ENCODE data around the gene GNB2.
"Not testable (repeated sequence)": the region's sequence is repeated elsewhere in the genome, so short reads cannot be mapped to it uniquely, and the experiment has no call there.

The GNB2 gene

DNA sequence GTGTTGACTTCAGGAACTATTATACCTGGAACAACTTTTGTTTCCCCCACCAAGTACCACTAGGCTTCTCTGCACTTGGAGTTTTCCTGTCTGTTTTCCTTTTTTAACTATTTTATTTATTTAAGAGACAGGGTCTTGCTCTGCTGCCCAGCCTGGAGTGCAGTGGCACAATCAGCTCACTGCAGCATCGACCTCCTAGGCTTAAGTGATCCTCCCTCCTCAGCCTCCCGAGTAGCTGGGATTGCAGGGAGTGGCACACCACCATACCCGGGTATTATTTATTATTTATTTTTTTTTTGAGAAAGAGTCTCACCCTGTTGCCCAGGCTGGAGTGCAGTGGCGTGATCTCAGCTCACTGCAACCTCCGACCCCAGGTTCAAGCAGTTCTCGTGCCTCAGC is 22.6 kb downstream of the GNB2 start:
- no peak for DNase-seq (ENCODE audit: low spot score)

DNA sequence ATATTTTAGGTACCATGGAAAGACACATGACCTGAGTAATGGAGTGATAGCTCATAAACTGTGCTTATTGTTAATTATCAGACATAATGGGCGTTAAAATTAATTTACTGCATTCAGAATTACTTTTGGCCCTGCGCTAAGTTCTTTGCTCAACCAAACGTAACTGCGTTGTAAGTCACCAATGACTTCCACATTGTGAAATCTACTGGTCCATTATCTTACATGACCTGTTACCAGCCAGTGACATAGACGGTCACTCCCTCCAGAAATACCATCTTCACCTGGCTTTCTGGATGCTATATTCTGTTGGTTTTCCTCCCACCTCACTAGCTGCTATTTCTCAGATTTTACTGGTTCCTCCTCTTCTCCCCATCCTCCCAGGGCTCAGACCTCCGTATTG is 25.5 kb downstream of the GNB2 start:
- DNase-seq (ENCODE audit: low spot score): no peak

DNA sequence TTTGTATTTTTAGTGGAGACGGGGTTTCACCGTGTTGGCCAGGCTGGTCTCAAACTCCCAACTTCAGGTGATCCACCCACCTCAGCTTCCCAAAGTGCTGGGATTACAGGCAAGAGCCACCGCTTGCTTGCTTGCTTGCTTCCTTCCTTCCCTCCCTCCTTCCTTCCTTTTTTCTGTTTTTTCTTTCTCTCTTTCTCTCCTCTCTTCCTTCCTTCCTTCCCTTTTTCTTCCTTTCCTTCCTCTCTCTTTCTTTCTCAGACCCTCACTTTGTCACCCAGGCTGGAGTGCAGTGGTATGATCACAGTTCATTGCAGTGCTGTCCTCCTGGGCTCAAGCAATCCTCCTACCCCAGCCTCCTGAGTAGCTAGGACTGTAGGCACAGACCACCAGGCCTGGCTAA is 27.5 kb downstream of the GNB2 start:
- not testable (repeated sequence) for DNase-seq (ENCODE audit: low spot score)

DNA sequence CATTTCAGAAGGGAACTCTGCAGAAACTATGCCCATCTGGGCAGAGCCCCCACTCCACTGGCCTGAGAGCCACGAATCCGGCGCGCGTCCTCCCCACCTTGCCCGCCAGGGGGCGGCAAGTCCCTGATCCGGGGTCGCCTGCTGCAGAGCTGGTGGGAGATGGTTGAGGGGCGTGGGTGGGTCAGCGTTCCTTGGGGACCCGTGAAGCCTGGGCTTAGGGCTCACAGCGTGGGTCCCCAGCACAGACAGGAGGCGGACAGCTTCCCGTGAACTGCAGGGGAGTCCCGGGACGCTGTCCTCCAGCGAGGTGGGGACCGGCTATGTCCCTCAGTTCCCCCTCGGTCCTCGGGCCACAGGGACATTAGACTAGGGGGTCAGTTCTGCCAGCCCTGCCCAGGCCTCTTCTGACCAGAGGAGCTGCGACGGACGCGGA is 31.8 kb downstream of the GNB2 start:
- DNase-seq (ENCODE audit: low spot score): peak; percentile 89

DNA sequence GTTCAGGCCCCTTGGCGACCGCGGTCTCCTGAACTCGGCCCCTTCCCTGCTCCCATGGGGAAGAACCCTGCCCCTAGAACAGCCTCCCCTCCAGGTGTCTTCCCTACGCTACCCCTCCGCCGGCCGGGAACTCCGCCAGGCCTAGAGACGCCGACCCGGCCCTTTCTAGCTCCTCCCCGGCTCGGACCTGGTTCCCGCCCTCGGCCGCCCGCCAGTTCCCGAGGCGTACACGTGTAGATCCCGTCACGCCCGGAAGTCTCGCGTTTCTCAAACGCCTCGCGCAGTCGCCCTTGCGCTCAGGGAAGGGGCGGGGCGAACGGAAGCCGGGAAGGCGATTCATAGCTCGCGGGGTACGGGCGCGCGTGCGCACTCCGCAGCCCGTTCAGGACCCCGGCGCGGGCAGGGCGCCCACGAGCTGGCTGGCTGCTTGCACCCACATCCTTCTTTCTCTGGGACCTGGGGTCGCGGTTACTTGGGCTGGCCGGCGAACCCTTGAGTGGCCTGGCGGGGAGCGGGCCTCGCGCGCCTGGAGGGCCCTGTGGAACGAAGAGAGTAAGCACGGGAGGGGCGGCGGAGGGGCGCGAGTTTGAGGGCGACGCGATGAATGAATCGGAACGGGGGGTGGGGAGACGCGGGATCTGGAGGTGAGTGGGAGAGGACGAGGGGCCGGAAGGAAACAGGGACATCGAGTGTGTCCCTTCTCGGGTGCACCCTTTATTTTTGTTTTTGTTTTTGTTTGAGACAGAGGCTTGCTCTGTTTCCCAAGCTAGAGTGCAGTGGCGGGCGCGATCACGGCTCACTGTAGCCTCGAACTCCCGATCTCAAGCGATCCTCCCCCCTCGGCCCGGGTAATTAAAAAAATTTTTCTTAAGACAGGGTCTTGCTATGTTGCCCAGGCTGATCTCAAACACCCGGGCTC is 32.5 kb downstream of the GNB2 start, which contains the start of gene POP7:
Gene POP7 (plus strand): TSS at position 369 of the 919 bp plus-strand sequence. CDS start 710 bp downstream, outside the sequence.
- peak; percentile 88 for DNase-seq (ENCODE audit: low spot score)

DNA sequence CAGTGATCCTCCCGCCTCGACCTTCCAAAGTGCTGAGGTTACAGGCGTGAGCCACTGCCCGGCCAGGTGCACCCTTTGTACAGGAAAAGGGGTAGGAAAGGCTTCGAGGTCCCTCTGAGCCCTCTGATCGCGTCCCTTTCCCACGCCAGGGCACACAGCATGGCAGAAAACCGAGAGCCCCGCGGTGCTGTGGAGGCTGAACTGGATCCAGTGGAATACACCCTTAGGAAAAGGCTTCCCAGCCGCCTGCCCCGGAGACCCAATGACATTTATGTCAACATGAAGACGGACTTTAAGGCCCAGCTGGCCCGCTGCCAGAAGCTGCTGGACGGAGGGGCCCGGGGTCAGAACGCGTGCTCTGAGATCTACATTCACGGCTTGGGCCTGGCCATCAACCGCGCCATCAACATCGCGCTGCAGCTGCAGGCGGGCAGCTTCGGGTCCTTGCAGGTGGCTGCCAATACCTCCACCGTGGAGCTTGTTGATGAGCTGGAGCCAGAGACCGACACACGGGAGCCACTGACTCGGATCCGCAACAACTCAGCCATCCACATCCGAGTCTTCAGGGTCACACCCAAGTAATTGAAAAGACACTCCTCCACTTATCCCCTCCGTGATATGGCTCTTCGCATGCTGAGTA is 33.3 kb downstream of the GNB2 start:
- DNase-seq (ENCODE audit: low spot score): no peak

DNA sequence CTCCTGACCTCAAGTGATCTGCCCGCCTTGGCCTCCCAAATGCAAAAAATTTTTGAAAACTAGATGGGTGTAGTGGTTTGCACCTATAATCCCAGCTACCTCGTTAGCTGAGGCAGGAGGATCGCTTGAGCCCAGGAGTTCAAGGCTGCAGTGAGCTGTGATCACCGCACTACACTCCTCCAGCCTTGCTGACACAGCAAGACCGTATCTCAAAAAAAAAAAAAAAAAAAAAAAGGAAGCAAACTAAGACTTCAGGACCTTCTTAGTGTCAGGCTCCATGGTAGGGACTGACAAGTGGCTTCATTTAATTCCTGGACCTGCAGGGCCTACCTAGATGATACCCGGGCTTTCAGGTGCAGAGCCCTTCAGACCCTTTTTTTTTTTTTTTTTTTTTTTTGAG is 34.9 kb downstream of the GNB2 start:
- no peak for DNase-seq (ENCODE audit: low spot score)

DNA sequence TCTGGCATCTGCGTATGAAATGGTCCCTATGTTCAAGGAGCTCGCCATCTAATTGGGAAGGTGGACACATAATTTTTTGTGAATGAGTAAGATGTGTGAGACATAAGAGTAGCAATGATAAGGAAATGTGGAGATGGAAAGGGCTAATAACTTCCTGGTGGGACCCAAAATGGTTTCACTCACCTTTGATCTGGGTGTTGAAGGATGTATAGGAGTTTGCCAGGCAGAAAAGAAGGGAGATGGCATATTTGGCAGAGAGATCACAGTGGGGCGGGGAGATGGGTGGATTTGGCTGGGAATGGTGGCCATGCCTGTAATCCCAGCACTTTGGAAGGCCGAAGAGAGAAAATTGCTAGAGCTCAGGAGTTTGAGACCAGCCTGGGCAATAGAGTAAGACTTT is 36.9 kb downstream of the GNB2 start:
- no peak for DNase-seq (ENCODE audit: low spot score)

DNA sequence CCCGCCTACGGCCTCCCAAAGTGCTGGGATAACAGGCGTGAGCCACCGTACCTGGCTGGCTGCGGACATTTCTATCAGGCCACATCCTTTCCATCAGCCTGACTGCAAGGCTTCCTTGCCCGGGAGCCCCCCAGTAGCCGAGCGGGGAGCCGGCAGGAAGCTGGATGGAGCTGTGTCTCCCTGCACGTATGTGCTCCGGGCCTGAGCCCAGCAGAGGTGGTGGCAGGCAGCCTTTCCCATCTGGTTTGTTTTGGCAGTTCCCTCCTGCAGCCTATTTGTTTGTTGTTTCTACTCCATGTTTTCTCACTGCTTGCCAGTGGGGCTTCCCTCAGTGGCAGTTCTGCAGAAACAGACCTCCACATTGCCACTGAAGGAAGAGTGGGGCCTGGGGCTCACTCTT is 37.8 kb downstream of the GNB2 start:
- DNase-seq (ENCODE audit: low spot score): no peak

DNA sequence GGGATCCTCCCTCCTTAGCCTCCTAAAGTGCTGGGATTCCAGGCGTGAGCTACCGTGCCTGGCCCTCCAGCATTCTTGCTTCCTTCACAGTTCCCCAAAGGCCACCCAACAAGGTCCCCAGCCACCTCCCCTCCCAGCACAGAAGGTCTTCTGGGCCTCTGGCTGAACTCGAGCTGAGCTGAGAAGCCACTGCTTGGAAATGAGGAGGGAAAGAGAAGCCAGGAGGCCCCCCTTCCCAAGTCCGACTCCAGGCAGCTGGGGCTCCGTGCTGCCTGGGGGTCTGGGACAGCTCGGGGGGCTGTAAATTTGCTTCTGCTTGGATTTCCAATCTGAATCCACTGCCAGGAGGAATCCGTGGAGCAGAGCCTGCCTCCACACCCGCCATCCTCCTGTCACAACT is 41.2 kb downstream of the GNB2 start:
- DNase-seq (ENCODE audit: low spot score): no peak

DNA sequence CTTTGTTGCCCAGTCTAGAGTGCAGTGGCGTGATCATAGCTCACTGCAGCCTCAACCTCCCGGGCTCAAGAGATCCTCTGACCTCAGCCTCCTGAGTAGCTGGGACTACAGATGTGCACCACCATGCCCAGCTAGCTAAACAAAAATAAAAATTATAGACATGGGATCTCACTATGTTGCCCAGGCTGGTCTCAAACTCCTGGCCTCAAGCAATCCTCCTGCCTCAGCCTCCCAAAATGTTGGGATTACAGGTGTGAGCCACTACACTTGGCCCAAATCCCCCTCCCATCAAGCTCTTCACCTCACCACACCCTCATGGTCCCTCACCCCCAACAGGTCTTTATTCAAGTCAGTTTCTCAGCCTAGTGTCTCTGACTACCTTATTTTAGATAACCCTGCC is 43.5 kb downstream of the GNB2 start:
- not testable (repeated sequence) for DNase-seq (ENCODE audit: low spot score)

DNA sequence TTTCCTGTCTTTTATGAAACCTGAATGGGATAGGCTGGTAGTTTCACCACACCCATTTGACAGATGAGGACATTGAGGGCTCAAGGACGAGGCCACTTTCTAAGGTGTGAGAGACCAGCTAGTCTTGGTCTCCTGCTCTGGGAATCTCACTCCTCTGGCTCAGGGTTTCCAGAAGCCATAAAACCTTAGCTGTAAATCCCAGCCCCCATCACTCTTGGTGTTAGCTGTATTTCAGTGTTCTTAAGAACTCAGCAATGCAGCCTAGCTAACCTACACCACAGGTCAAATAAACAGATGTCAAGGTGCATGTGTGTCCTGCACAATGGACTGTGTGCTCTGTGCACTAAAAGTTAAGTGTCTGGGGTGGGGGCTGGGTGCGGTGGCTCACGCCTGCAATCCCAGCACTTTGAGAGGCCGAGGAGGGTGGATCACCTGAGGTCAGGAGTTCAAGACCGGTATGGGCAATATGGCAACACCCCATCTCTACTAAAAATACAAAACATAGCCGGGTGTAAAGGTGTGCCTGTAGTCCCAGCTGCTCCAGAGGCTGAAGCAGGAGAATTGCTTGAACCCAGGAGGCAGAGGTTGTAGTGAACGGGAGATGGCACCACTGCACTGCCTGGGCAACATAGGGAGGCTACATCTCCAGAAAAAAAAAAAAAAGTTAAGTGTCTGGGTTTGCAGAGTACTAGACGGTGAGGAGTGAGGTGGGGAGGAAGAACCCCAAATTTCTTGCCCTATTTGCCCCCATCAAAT is 46.2 kb downstream of the GNB2 start:
- DNase-seq (ENCODE audit: low spot score): no peak

DNA sequence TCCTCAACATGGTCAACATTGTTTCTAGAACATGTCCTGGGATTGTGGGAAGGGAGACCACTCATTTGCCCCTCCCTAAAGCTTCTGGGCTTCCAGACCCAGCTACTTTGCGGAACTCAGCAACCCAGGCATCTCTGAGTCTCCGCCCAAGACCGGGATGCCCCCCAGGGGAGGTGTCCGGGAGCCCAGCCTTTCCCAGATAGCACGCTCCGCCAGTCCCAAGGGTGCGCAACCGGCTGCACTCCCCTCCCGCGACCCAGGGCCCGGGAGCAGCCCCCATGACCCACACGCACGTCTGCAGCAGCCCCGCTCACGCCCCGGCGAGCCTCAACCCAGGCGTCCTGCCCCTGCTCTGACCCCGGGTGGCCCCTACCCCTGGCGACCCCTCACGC is 46.7 kb downstream of the GNB2 start, which contains the start of gene EPO:
Gene EPO (plus strand): TSS at position 190 of the 392 bp plus-strand sequence. CDS start 513 bp downstream, outside the sequence.
- DNase-seq (ENCODE audit: low spot score): peak; percentile 43

DNA sequence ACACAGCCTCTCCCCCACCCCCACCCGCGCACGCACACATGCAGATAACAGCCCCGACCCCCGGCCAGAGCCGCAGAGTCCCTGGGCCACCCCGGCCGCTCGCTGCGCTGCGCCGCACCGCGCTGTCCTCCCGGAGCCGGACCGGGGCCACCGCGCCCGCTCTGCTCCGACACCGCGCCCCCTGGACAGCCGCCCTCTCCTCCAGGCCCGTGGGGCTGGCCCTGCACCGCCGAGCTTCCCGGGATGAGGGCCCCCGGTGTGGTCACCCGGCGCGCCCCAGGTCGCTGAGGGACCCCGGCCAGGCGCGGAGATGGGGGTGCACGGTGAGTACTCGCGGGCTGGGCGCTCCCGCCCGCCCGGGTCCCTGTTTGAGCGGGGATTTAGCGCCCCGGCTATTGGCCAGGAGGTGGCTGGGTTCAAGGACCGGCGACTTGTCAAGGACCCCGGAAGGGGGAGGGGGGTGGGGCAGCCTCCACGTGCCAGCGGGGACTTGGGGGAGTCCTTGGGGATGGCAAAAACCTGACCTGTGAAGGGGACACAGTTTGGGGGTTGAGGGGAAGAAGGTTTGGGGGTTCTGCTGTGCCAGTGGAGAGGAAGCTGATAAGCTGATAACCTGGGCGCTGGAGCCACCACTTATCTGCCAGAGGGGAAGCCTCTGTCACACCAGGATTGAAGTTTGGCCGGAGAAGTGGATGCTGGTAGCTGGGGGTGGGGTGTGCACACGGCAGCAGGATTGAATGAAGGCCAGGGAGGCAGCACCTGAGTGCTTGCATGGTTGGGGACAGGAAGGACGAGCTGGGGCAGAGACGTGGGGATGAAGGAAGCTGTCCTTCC is 47.3 kb downstream of the GNB2 start:
- DNase-seq (ENCODE audit: low spot score): peak; percentile 44

DNA sequence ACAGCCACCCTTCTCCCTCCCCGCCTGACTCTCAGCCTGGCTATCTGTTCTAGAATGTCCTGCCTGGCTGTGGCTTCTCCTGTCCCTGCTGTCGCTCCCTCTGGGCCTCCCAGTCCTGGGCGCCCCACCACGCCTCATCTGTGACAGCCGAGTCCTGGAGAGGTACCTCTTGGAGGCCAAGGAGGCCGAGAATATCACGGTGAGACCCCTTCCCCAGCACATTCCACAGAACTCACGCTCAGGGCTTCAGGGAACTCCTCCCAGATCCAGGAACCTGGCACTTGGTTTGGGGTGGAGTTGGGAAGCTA is 47.9 kb downstream of the GNB2 start:
- no peak for DNase-seq (ENCODE audit: low spot score)

DNA sequence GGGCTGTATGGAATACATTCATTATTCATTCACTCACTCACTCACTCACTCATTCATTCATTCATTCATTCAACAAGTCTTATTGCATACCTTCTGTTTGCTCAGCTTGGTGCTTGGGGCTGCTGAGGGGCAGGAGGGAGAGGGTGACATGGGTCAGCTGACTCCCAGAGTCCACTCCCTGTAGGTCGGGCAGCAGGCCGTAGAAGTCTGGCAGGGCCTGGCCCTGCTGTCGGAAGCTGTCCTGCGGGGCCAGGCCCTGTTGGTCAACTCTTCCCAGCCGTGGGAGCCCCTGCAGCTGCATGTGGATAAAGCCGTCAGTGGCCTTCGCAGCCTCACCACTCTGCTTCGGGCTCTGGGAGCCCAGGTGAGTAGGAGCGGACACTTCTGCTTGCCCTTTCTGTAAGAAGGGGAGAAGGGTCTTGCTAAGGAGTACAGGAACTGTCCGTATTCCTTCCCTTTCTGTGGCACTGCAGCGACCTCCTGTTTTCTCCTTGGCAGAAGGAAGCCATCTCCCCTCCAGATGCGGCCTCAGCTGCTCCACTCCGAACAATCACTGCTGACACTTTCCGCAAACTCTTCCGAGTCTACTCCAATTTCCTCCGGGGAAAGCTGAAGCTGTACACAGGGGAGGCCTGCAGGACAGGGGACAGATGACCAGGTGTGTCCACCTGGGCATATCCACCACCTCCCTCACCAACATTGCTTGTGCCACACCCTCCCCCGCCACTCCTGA is 49.1 kb downstream of the GNB2 start:
- no peak for DNase-seq (ENCODE audit: low spot score)

DNA sequence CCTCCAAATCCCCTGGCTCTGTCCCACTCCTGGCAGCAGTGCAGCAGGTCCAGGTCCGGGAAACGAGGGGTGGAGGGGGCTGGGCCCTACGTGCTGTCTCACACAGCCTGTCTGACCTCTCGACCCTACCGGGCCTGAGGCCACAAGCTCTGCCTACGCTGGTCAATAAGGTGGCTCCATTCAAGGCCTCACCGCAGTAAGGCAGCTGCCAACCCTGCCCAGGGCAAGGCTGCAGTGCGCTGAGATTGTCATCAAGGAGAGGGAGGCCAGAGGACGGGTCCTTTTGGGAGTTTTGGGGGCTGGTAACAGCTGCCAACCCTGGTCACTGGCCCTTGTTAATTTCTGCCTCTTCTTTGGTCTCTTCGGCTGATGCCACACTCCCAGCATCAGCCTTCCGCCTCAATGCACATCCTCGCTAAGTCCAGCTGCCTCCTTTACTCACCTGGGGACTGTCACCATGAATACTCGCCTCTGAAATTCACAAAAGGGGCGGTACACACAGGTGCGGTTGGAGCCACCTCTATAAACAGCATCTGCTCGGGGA is 50.3 kb downstream of the GNB2 start:
- no peak for DNase-seq (ENCODE audit: low spot score)

DNA sequence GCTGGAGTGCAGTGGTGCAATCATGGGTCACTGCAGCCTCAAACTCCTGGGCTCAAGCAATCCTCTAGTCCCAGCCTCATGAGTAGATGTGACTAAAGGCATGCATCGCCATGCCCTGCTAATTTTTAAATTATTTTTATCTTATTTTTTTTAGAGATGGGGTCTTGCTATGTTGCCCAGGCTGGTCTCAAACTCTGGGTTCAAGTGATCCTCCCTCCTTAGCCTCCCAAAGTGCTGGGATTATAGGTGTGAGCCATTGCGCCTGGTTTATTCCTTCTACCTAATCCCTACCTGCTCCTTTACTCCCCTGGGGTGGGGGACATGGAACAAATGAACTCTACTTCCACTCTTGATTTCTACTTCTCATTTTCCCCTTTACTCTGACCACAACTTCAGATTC is 50.8 kb downstream of the GNB2 start:
- DNase-seq (ENCODE audit: low spot score): not testable (repeated sequence)

DNA sequence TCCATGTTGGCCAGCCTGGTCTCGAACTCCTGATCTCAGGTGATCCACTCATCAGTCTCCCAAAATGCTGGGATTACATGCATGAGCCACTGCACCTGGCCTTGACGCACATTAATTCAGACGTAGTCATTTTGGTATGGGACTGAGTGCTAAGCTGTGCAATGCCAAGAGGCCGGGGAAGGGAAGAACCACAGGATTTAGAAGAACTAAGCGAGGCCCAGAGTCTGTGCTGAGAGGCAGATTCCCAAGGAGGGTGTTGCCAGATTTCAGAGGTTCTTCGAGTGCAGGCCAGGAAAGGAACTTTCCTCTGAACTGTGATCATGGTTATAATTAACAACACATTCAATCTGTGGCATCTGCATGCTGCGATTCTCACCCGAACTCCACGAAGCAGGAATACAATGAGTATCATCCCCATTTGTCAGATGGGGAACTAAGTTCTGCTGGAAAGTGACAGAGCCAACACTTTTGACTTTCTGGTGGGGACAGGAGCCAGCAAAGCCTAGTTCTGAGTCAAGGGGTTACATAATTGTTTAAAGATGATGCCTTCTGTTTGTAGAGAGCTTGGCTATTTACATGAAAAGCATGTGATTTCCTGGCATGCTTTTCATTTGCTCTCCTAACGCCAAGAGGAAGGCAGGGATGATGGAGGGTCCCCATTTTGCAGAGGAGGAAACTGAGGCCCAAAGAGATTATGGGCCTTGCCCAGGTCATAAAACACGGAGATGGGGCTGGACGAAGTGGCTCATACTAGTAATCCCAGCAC is 53.6 kb downstream of the GNB2 start:
- no peak for DNase-seq (ENCODE audit: low spot score)

DNA sequence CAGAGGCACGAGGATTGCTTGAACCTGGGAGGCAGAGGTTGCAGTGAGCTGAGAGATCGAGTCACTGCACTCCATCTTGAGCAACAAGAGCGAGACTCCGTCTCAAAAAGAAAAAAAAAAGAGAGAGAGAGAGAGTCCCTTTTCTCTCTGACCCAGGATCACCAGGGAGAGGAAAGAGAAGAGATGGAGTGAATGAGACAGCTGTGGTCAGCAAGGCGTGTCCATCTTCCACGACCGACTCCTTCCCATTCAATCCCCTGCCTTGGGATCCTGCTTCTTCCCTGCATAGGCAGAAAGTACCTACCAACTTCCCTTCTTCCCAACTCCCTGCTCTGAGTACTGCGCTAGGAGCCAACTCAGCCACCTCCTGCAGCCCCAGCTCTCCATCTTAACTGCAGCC is 54.7 kb downstream of the GNB2 start:
- no peak for DNase-seq (ENCODE audit: low spot score)

Measured in HuH-7.5 (cell line).